GM12891 (cell line): ENCODE results near the gene AP5S1.

Experiments used
- PAX5 ChIP-seq: IDR thresholded peaks from 2 replicates; pipeline ENCODE4 v1.6.1; 2011; ENCODE audit warnings: low read length, moderate library complexity, mild to moderate bottlenecking; ENCODE audit not compliant: insufficient read depth, severe bottlenecking
- POLR2A ChIP-seq: IDR thresholded peaks from 2 replicates; pipeline ENCODE4 v1.6.1; 2011; ENCODE audit warnings: low read depth, low read length, control low read depth
- POLR2AphosphoS5 ChIP-seq: IDR thresholded peaks from 2 replicates; pipeline ENCODE4 v1.6.1; 2011; ENCODE audit warnings: low read depth, low read length, control low read depth
- POU2F2 ChIP-seq: IDR thresholded peaks from 2 replicates; pipeline ENCODE4 v1.6.1; 2011; ENCODE audit warnings: low read depth, mild to moderate bottlenecking, control low read depth, low read length, moderate library complexity
- SPI1 ChIP-seq: IDR thresholded peaks from 2 replicates; pipeline ENCODE4 v1.6.1; 2011; ENCODE audit warnings: low read depth, low read length, control low read depth
- TAF1 ChIP-seq: IDR thresholded peaks from 2 replicates; pipeline ENCODE4 v1.6.1; 2011; ENCODE audit warnings: low read depth, low read length, control low read depth

DNA sequence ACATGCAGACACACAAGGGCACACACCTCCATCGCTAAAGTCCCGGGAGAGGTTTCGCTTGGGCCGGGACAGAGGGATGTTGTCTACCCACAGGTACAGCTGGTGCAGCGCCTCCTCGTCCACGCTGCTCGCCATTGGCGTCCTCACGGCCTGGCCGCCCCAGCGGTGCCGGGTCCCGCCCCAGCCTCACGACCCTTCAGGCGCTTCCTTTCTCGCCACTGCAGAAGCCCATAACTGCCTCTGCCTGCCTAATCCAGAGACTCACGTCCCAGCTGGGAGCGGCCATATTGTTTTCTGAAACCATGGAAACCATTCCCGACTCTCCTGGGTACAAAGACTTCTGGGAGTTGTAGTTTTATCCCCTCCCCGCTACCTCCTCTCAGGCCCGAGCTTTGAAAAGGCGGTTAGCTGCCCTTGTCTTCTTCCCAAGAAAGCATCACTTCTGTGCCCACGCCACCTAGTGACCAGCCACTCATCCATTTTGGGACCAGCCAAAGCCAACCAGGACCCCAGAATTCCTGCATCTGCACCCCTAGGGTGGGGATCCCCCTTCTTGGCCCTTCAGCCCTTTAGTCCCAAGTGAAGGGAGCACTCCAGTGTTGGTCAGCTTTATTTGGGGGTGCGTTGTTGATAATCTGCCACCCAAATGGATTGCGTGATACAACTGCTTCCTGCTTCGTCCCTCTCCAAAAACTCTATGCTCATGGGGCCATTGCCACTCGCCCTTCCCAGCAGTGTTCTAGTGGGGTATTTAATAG lies 39.0 kb upstream of the AP5S1 start, which contains the start of gene SPEF1:
- TF ChIP-seq POLR2AphosphoS5, result no peak
- TF ChIP-seq POLR2A, result no peak
- TF ChIP-seq TAF1, result no peak
- TF ChIP-seq PAX5, result no peak
- no peak for TF ChIP-seq POU2F2
- no peak for TF ChIP-seq SPI1
